H1 (cell line): ENCODE data around the gene TMEM79. TPM values are rescaled to one million over a fixed set of nuclear protein-coding genes. Genes with fewer than 3 reads are reported as not detected.

Experiments
- BCL11A ChIP-seq, 2 experiments: IDR thresholded peaks; one replicate each; pipeline ENCODE4 v1.6.1; 2011; ENCODE audit warnings: low read depth in 2 of 2, low read length in 2 of 2, mild to moderate bottlenecking in 2 of 2
- CEBPB ChIP-seq: IDR thresholded peaks from 2 replicates; pipeline ENCODE4 v1.6.1; 2012; ENCODE audit warnings: low read depth, low read length
- CTBP2 ChIP-seq: IDR thresholded peaks from 2 replicates; pipeline ENCODE4 v1.7.0; 2011; ENCODE audit warnings: borderline replicate concordance, mild to moderate bottlenecking, moderate library complexity, mixed read lengths, low read length; ENCODE audit not compliant: insufficient read depth, insufficient read length
- EGR1 ChIP-seq: IDR thresholded peaks from 2 replicates; pipeline ENCODE4 v1.6.1; 2011; ENCODE audit warnings: low read depth, low read length, borderline replicate concordance
- EZH2 ChIP-seq: fragments of 200-600 bp; sonication (generic); IDR thresholded peaks from 2 replicates; pipeline ENCODE4 v1.7.1; 2012; ENCODE audit warnings: low read depth, mild to moderate bottlenecking, moderate library complexity, low read length, inconsistent platforms; ENCODE audit not compliant: severe bottlenecking
- FOSL1 ChIP-seq: IDR thresholded peaks from 2 replicates; pipeline ENCODE4 v1.6.1; 2011; ENCODE audit warnings: mild to moderate bottlenecking, low read depth, low read length, moderate library complexity; ENCODE audit not compliant: insufficient read depth
- GTF2F1 ChIP-seq: IDR thresholded peaks from 2 replicates; pipeline ENCODE4 v1.6.1; 2012; ENCODE audit warnings: low read depth, low read length, improper control_type of control experiment, borderline replicate concordance
- JUN ChIP-seq: IDR thresholded peaks from 2 replicates; pipeline ENCODE4 v1.6.1; 2011; ENCODE audit warnings: low read depth, mild to moderate bottlenecking, improper control_type of control experiment, low read length
- JUND ChIP-seq: IDR thresholded peaks from 2 replicates; pipeline ENCODE4 v1.6.1; 2011; ENCODE audit warnings: mild to moderate bottlenecking, improper control_type of control experiment, low read length
- KDM1A ChIP-seq: fragments of 200-600, 300-600 bp; sonication (generic); IDR thresholded peaks from 2 replicates; pipeline ENCODE4 v1.7.1; 2016; ENCODE audit warnings: mild to moderate bottlenecking, low read length, borderline replicate concordance
- NRF1 ChIP-seq: IDR thresholded peaks from 2 replicates; pipeline ENCODE4 v1.6.1; 2011; ENCODE audit warnings: mild to moderate bottlenecking, low read depth, low read length, improper control_type of control experiment
- RBBP5 ChIP-seq: IDR thresholded peaks from 2 replicates; pipeline ENCODE4 v1.7.1; 2012; ENCODE audit warnings: low read depth, mild to moderate bottlenecking, inconsistent platforms, low read length, moderate library complexity, borderline replicate concordance
- SIRT6 ChIP-seq: IDR thresholded peaks from one replicate; pipeline ENCODE4 v1.7.1; 2012; ENCODE audit warnings: low read length, inconsistent platforms
- SP1 ChIP-seq: IDR thresholded peaks from 2 replicates; pipeline ENCODE4 v1.6.1; 2011; ENCODE audit warnings: low read depth, low read length
- SP2 ChIP-seq: IDR thresholded peaks from 2 replicates; pipeline ENCODE4 v1.6.1; 2012; ENCODE audit warnings: mild to moderate bottlenecking, low read length, inconsistent platforms
- TAF7 ChIP-seq: optimal IDR thresholded peaks from 2 replicates; pipeline ENCODE3; 2011; ENCODE audit warnings: low read depth, mild to moderate bottlenecking, inconsistent platforms, low read length, moderate library complexity, borderline replicate concordance
- TBP ChIP-seq: IDR thresholded peaks from 2 replicates; pipeline ENCODE4 v1.6.1; 2011; ENCODE audit warnings: low read depth, low read length, improper control_type of control experiment
- polyA plus RNA-seq, 7 experiments: library from polyadenylated mRNA; depleted of rRNA in 3 of 7; stranded (reverse) in 5 of 7; unstranded in 2 of 7; fragments of >200 nt in 5 of 7; fragments of 200-250 nt in 2 of 7; gene quantifications; 1 replicate in 5 of 7; 2 replicates in 1 of 7; 4 replicates in 1 of 7; pipeline versions ENCODE4 v1.2.1 to v1.2.3, GENCODE V29; 2011 to 2013; ENCODE audit warnings: missing spikeins in 2 of 7, mixed read lengths in 2 of 7
- total RNA-seq: library from RNA; stranded (reverse); fragmentation: NEBNext Ultra II Directional; extraction: Animal tissue kit (Norgen Biotek cat#: 25700); gene quantifications from 2 replicates; pipeline ENCODE4 v1.2.1, GENCODE V29; 2021
- TF ChIP-seq, protein P1 (sequence below): IDR thresholded peaks from 2 replicates; pipeline ENCODE4 v1.6.1; 2012; ENCODE audit warnings: inconsistent platforms
- TF ChIP-seq, protein P2 (sequence below): IDR thresholded peaks from 2 replicates; pipeline ENCODE4 v1.6.1; 2011; ENCODE audit warnings: low read depth, mild to moderate bottlenecking, low read length; ENCODE audit not compliant: insufficient read depth
- TF ChIP-seq, protein P3 (sequence below): IDR thresholded peaks from 2 replicates; pipeline ENCODE4 v1.6.1; 2012; ENCODE audit warnings: inconsistent platforms

The TMEM79 gene
- total and polyA plus RNA-seq, 2 of the 8 experiments (the other 6 are each of a cell fraction or from before 2014, with no cell fraction given), result 2.1 to 2.3 TPM

DNA sequence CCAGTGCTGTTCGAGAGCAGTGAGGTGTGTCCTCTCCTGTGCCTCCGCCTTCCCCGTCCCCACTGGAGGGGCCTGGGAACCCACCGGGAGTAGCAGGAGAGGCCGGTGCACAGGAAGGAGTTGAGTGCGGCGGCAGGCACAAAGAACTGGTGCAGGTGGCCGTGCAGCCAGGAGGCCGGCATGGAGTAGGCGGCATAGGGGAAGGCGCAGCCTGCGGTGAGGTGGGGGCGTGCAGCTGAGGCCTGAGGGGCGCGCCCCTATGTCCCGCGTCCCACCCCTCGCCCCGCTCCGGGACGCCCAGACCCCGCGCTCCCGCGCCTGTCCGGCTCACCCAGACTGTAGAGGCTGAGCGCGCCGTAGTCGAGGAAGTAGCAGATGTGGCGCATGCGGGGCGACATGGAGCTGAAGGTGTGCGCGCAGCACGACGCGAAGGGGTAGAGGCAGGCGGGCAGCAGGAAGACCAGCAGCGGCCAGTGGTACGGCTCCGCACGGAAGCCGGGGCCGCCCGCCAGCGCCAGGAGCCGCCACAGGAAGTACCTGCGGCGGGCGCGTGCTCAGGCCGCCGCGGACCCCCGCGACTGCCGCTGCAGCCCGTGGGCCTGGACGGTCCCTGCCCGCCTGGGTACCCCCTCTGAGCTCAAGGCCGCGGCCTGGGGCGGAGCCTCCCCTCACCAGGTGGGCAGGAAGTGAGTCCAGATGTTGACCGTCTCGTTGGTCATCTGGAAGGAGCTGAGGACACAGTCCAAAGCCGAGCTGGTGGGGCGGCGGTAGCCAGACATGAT lies 38.5 kb upstream of the TMEM79 start (continued):
- TF ChIP-seq, protein P1, sequence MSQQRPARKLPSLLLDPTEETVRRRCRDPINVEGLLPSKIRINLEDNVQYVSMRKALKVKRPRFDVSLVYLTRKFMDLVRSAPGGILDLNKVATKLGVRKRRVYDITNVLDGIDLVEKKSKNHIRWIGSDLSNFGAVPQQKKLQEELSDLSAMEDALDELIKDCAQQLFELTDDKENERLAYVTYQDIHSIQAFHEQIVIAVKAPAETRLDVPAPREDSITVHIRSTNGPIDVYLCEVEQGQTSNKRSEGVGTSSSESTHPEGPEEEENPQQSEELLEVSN, result peak; percentile 47
- TF ChIP-seq EZH2, result no peak
- TF ChIP-seq TBP, result no peak
- no peak for TF ChIP-seq EGR1
- TF ChIP-seq RBBP5, result no peak
- no peak for TF ChIP-seq JUN
- no peak for TF ChIP-seq SIRT6
- no peak for TF ChIP-seq JUND
- no peak for TF ChIP-seq BCL11A (IDR thresholded peaks at IDR 0.05; ENCODE audit: low read depth in 2 of 2, low read length in 2 of 2)
- TF ChIP-seq NRF1, result no peak
- TF ChIP-seq TAF7, result no peak
- TF ChIP-seq, protein P2, sequence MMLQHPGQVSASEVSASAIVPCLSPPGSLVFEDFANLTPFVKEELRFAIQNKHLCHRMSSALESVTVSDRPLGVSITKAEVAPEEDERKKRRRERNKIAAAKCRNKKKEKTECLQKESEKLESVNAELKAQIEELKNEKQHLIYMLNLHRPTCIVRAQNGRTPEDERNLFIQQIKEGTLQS, result no peak
- no peak for TF ChIP-seq CTBP2
- no peak for TF ChIP-seq CEBPB
- TF ChIP-seq SP1, result no peak
- TF ChIP-seq, protein P3, sequence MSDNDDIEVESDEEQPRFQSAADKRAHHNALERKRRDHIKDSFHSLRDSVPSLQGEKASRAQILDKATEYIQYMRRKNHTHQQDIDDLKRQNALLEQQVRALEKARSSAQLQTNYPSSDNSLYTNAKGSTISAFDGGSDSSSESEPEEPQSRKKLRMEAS, result peak; percentile 62; the same call in 1 of the 2 replicates
- no peak for TF ChIP-seq FOSL1
- no peak for TF ChIP-seq GTF2F1
- TF ChIP-seq KDM1A, result no peak
- no peak for TF ChIP-seq SP2
